ENCODE results near the gene GABBR2. TPM values are rescaled to one million over a fixed set of nuclear protein-coding genes. Genes with fewer than 3 reads are reported as not detected.
"Not testable (repeated sequence)": the region's sequence is repeated elsewhere in the genome, so short reads cannot be mapped to it uniquely, and the experiment has no call there.

The GABBR2 gene
- total RNA-seq, 4 donors from 2014 or later: not detected

DNA sequence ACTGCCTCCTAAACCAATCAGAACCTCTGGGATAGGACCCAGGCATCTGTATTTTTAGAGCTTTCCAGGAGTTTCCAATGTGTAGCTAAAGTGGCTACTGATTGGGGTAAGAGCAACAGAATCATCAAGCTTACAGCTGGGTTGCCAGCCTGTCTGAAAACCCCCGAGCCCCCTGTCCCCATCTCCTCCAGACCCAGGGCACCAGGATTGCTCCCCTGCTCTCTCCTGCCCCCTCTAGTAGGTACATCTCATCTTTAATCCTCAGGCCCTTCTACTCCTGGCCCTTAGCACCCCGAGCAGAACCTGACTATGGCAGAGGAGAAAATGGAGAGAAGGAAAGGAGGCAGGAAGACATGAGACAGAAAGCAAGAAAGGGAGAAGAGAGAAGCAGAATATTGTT is 204.9 kb downstream of the GABBR2 start:
- ATAC-seq (ENCODE audit: low FRiP score) (no peak), DNase-seq (ENCODE audit: low spot score) (no peak)
- TF ChIP-seq, protein P1, sequence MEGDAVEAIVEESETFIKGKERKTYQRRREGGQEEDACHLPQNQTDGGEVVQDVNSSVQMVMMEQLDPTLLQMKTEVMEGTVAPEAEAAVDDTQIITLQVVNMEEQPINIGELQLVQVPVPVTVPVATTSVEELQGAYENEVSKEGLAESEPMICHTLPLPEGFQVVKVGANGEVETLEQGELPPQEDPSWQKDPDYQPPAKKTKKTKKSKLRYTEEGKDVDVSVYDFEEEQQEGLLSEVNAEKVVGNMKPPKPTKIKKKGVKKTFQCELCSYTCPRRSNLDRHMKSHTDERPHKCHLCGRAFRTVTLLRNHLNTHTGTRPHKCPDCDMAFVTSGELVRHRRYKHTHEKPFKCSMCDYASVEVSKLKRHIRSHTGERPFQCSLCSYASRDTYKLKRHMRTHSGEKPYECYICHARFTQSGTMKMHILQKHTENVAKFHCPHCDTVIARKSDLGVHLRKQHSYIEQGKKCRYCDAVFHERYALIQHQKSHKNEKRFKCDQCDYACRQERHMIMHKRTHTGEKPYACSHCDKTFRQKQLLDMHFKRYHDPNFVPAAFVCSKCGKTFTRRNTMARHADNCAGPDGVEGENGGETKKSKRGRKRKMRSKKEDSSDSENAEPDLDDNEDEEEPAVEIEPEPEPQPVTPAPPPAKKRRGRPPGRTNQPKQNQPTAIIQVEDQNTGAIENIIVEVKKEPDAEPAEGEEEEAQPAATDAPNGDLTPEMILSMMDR (IDR thresholded peaks at IDR 0.05): no peak

DNA sequence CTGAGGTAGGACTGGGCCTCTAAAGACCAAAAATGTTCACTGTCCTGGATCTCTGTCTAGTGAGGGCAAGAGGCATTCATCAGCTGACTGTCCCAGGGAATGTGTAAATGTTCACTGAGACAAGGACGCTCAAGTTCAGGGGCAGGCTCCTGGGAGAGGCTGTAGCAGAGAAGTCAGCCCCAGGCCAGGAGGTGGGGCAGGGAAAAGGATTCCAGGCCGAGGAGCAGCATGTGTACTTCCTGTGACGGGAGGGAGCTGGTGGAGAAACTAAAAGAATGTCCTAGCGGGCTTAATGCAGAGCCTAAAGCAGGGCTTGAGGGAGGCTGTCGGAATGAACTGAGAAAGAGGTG is 205.8 kb downstream of the GABBR2 start:
- no peak for ATAC-seq (ENCODE audit: low FRiP score)
- TF ChIP-seq, protein P1 (IDR thresholded peaks at IDR 0.05): no peak
- DNase-seq (ENCODE audit: low spot score): no peak

DNA sequence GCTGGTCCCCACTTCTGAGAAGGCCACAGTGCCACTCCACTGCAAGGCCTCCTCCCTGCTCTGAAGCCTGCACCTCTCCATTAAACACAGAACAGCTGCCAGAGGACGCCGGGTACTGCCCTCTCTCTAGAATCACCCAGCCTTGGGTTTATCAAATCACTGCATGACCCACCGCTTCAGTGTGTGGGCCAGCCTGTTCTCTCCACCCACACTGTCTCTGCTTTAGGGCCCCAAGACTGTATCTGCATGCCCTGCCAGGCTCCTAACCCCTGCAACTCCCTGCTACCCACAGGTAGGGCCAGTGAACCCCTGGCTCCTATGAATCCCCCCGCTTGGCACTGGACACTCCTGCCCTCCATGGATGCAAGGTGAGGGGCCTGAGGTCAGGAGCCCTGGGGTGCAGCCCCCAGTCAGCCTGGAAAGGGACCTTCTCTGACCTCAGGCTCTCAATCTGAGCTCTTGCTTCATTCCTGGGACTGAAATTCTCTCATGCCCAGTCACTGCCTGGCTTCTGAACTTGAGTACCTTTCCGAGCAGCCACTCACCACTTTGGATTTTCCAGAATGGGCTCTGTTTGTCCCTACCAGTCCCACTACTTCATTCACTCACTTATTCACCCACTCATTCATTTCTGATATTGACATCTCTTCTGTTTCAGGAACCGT is 206.3 kb downstream of the GABBR2 start:
- DNase-seq (ENCODE audit: low spot score) (no peak), ATAC-seq (ENCODE audit: low FRiP score) (no peak)
- TF ChIP-seq, protein P1 (IDR thresholded peaks at IDR 0.05): no peak

DNA sequence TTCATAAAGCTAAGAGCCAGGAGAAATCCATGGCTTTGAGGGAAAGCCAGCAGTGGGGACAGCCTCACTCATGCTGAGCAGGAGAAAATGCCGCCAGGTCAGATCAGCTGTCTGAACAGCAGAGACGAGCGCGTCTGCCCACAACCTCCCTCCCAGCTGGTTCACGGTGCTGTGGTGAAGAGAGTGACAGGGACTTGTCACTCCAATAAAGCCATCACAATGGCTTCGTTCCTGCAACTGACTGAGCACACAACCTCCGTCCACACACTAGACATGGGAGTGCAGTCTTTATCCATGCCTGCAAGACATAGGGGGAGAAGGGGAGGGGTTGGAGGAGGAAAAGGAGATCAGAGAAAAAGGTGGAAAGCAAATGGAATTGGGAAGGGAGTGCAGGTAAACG is 206.9 kb downstream of the GABBR2 start:
- TF ChIP-seq, protein P1 (IDR thresholded peaks at IDR 0.05): no peak
- DNase-seq (ENCODE audit: low spot score): no peak
- ATAC-seq (ENCODE audit: low FRiP score): no peak

DNA sequence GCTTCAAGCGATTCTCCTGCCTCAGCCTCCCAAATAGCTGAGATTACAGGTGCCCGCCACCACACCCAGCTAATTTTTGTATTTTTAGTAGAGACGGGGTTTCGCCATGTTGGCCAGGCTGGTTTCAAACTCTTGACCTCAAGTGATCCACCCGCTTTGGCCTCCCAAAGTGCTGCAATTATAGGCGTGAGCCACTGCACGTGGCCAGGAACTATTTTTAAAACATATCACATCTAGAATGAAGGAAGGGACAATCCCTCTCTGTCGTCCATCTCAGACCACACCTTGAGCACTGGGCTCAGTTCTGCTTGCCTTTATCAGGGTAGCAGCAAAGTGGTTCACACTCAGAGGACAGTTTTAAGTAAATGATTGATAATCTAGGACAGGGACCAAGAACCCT is 207.5 kb downstream of the GABBR2 start:
- not testable (repeated sequence) for ATAC-seq (ENCODE audit: low FRiP score)

DNA sequence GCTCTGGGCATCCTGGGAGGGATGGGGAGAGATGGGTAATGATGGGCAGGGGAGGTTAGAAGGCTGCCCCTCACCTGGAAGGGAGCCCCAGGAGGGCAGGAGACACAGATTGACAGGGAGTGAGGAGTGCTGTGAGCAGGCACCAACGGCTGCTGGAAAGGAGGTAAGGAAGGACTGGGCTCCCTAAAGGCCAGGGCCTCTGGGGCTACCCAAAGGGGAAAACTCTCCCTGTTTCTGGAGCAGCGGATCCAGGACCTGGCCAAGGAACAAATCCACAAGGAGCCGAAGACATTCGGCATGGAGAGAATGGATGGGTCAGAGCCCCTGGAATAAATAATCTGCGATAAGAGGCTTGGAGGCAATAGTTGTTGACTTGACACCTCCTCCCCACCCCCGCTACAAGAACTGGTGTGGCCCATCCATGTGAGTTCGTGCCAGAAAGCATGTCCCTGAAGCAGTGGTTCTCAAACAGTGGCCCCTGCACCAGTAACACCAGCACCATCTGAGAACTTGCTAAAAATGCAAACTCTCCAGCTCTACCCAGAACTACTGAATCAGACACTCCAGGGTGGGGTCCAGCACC is 208.3 kb downstream of the GABBR2 start:
- TF ChIP-seq, protein P1 (IDR thresholded peaks at IDR 0.05): no peak
- no peak for ATAC-seq (ENCODE audit: low FRiP score)
- no peak for DNase-seq (ENCODE audit: low spot score)

More for the DNA sequence above, 207.5 kb downstream of the GABBR2 start:
- DNase-seq (ENCODE audit: low spot score): not testable (repeated sequence)

DNA sequence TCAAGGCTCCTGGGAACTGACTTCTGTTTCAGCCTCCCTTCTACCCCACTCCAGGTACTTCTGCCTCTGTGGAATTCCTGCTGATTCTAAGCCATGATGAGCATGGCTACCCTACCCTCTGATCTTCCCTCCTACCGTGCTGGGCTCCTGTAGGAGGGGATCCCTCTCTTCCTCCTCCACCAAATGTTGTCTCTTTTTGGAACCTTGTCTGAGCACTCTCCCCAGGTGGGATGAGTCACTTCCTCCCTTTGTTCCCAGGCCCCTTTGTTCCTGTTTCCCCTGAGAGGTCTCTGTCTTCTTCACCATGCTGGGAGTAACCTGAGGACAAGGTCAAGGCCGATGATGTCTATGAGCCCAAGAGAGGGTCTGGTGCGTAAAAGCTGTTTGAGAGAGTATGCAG is 213.2 kb downstream of the GABBR2 start:
- no peak for DNase-seq (ENCODE audit: low spot score)
- ATAC-seq (ENCODE audit: low FRiP score): no peak
- TF ChIP-seq, protein P1 (IDR thresholded peaks at IDR 0.05): no peak

All from omental fat pad (tissue), 4 donors.